Measurements from ENCODE around the gene SUPT3H. TPM values are rescaled to one million over a fixed set of nuclear protein-coding genes. Genes with fewer than 3 reads are reported as not detected.

The SUPT3H gene
- total and polyA plus RNA-seq, 2 of the 13 experiments (the other 11 are each of a cell fraction or from before 2014, with no cell fraction given), result 11.9 to 36.1 TPM

DNA sequence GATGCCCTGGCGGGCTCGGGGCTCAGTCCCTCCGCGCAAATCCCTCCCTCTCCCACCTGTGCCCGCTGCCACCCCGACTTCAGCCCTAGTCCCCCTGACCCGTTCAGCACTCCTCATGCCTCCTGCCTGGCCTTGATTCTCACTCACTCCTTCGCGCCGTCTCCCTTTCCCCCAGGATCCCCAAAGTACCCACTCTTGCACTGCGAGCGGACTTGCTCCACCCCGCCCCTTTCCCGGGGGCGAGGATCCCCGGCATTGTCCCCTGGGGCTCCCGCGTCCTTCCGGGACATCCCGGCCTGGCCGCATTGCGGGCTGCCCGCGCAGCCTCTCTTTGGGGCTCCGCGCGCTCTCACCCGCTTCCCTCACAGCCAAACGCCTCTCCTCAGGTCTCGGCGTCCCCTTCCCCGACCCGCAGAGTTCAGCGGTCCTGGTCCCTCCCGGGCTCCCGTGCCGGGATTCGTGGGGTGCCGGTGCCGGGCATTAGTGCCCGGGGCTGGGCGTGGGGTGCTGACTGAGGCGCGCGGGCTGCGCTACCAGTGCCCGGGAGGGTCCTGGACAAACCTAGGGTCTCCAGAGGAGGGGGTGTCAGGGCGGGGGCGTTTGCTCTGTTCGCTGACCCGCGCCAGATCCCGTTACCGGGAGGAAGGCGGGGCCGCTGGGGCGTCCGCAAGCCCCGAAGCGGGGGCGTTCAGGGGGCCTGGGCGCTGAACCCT, 45.5 kb upstream of the SUPT3H start (continued):
- TF ChIP-seq ESRRA (CRISPR knock-in tag; IDR thresholded peaks at IDR 0.05; ENCODE audit: low read depth) (no peak), ZNF274 (CRISPR knock-in tag; IDR thresholded peaks at IDR 0.05) (no peak), NAIF1 (CRISPR knock-in tag; IDR thresholded peaks at IDR 0.05; ENCODE audit: borderline replicate concordance) (no peak), ZNF747 (CRISPR knock-in tag; IDR thresholded peaks at IDR 0.05; ENCODE audit: borderline replicate concordance) (no peak), KDM1A (CRISPR knock-in tag; IDR thresholded peaks at IDR 0.05) (no peak), GABPB1 (CRISPR knock-in tag; IDR thresholded peaks at IDR 0.05) (no peak; the same call in 1 of the 2 replicates), ZBTB14 (CRISPR knock-in tag; IDR thresholded peaks at IDR 0.05) (no peak), DMAP1 (CRISPR knock-in tag; IDR thresholded peaks at IDR 0.05) (no peak), ZNF678 (CRISPR knock-in tag; IDR thresholded peaks at IDR 0.05) (no peak), SATB2 (CRISPR knock-in tag; IDR thresholded peaks at IDR 0.05) (no peak), KDM3A (CRISPR knock-in tag; IDR thresholded peaks at IDR 0.05; ENCODE audit: low read depth) (no peak), MIXL1 (CRISPR knock-in tag; IDR thresholded peaks at IDR 0.05) (no peak), ZNF850 (CRISPR knock-in tag; conservative IDR thresholded peaks at IDR 0.05) (no peak), MED8 (CRISPR knock-in tag; IDR thresholded peaks at IDR 0.05; ENCODE audit: insufficient replicate concordance) (no peak), FOXK2 (IDR thresholded peaks at IDR 0.05) (no peak), POLR2A (IDR thresholded peaks at IDR 0.05; ENCODE audit: insufficient read depth in 1 of 2, low read depth in 2 of 2, low read length in 2 of 2) (no peak), FIP1L1 (IDR thresholded peaks at IDR 0.05; ENCODE audit: borderline replicate concordance, insufficient read depth, low read depth, low read length) (no peak), ZNF513 (CRISPR knock-in tag; conservative IDR thresholded peaks at IDR 0.05) (no peak), CBX2 (IDR thresholded peaks at IDR 0.05; ENCODE audit: low read depth, low read length) (0 out of 2 replicates have a peak, but pooled peaks have one; percentile 19), CBX2 (CRISPR knock-in tag; IDR thresholded peaks at IDR 0.05; ENCODE audit: low read depth) (no peak), RBM22 (optimal IDR thresholded peaks at IDR 0.05; ENCODE audit: low read length) (no peak), SYNCRIP (IDR thresholded peaks at IDR 0.05; ENCODE audit: insufficient read depth, low read depth, low read length) (no peak), PRPF4 (IDR thresholded peaks at IDR 0.05; ENCODE audit: low read depth, low read length, poor library complexity, severe bottlenecking) (no peak)
- TF ChIP-seq, protein P1, sequence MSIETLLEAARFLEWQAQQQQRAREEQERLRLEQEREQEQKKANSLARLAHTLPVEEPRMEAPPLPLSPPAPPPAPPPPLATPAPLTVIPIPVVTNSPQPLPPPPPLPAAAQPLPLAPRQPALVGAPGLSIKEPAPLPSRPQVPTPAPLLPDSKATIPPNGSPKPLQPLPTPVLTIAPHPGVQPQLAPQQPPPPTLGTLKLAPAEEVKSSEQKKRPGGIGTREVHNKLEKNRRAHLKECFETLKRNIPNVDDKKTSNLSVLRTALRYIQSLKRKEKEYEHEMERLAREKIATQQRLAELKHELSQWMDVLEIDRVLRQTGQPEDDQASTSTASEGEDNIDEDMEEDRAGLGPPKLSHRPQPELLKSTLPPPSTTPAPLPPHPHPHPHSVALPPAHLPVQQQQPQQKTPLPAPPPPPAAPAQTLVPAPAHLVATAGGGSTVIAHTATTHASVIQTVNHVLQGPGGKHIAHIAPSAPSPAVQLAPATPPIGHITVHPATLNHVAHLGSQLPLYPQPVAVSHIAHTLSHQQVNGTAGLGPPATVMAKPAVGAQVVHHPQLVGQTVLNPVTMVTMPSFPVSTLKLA (IDR thresholded peaks at IDR 0.05), result no peak
- TF ChIP-seq, protein P2, sequence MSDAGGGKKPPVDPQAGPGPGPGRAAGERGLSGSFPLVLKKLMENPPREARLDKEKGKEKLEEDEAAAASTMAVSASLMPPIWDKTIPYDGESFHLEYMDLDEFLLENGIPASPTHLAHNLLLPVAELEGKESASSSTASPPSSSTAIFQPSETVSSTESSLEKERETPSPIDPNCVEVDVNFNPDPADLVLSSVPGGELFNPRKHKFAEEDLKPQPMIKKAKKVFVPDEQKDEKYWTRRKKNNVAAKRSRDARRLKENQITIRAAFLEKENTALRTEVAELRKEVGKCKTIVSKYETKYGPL (CRISPR knock-in tag; IDR thresholded peaks at IDR 0.05), result no peak
- TF ChIP-seq, protein P3, sequence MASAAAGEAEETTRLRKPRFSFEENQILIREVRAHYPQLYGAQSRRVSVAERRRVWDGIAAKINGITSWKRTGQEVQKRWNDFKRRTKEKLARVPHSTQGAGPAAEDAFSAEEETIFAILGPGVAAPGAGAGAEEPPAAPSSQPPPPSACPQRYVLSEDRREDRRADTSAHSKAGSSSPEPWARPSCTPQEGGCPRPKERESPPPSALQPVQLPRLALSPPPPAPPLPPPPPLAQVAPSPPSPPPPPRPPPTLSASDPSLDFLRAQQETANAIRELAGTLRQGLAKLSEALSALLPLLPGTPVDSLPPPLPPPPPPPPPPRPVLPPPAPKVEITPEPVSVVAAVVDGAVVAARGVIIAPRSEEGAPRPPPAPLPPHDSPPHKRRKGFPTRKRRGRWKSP (CRISPR knock-in tag; IDR thresholded peaks at IDR 0.05), result peak; percentile 15; the same call in 1 of the 2 replicates

All from HepG2 (cell line).